HEK293 (cell line): Measurements from ENCODE around the gene STXBP3.
A peak's percentile ranks its signal among the peaks of the same experiment; 100 is the strongest.

Experiments
- CTCF ChIA-PET: fragments of 350-600 bp; formaldehyde crosslinking; extraction: SDS; loops from one replicate; lab custom pipeline; 2021; ENCODE audit warnings: antibody characterized with exemption; lab: Yijun Ruan, JAX
- POLR2A ChIA-PET: fragments of 300-600 bp; formaldehyde crosslinking; extraction: SDS; loops from one replicate; lab custom pipeline; 2020; ENCODE audit warnings: antibody characterized with exemption, inconsistent platforms; lab: Yijun Ruan, JAX
- H3K27ac ChIP-seq: fragments of 200-500 bp; sonication (Bioruptor generic); 2 replicates; pipeline ENCODE4 v1.5.1; 2014; ENCODE audit warnings: low read depth, low read length, control low read depth, inconsistent platforms; ENCODE audit errors: extremely low read depth
- H3K36me3 ChIP-seq, 2 experiments: fragments of 200-500 bp in 1 of 2; sonication (Bioruptor generic) in 1 of 2; 1 replicate in 1 of 2; 2 replicates in 1 of 2; pipeline ENCODE4 v1.5.1; 2014 to 2017; ENCODE audit warnings: inconsistent platforms in 2 of 2, low read length in 2 of 2; ENCODE audit not compliant: control insufficient read depth in 2 of 2, insufficient read depth in 1 of 2
- H3K4me1 ChIP-seq: fragments of 200-500 bp; sonication (Bioruptor generic); 2 replicates; pipeline ENCODE4 v1.5.1; 2014; ENCODE audit warnings: mild to moderate bottlenecking, low read length, inconsistent platforms; ENCODE audit not compliant: control insufficient read depth, insufficient read depth
- H3K4me3 ChIP-seq: 2 replicates; pipeline ENCODE4 v1.5.1; 2011; ENCODE audit warnings: low read depth, mild to moderate bottlenecking, control low read depth, low read length, moderate library complexity
- H3K9me3 ChIP-seq: fragments of 200-500 bp; sonication (Bioruptor generic); 2 replicates; pipeline ENCODE4 v1.5.1; 2014; ENCODE audit warnings: low read depth, low read length, inconsistent platforms; ENCODE audit not compliant: control insufficient read depth, insufficient read depth
- KLF9 ChIP-seq: fragments of 450-650 bp; formaldehyde crosslinking; IDR thresholded peaks from 2 replicates; pipeline ENCODE4 v1.5.1; 2016; ENCODE audit warnings: missing biosample characterization, missing genetic modification characterization, low read depth
- MZF1 ChIP-seq: fragments of 450-650 bp; formaldehyde crosslinking; IDR thresholded peaks from 2 replicates; pipeline ENCODE4 v1.5.1; 2017; ENCODE audit warnings: missing biosample characterization, missing genetic modification characterization, borderline replicate concordance
- ZBTB48 ChIP-seq: fragments of 450-650 bp; formaldehyde crosslinking; IDR thresholded peaks from 2 replicates; pipeline ENCODE4 v1.5.1; 2016; ENCODE audit warnings: missing biosample characterization, missing genetic modification characterization
- ZNF16 ChIP-seq: fragments of 450-650 bp; formaldehyde crosslinking; IDR thresholded peaks from 2 replicates; pipeline ENCODE4 v1.5.1; 2016; ENCODE audit warnings: low read depth, missing biosample characterization, missing genetic modification characterization
- ZNF214 ChIP-seq: fragments of 450-650 bp; formaldehyde crosslinking; IDR thresholded peaks from 2 replicates; pipeline ENCODE4 v1.5.1; 2017; ENCODE audit warnings: missing biosample characterization, mild to moderate bottlenecking, missing genetic modification characterization, borderline replicate concordance
- ZNF221 ChIP-seq: fragments of 450-650 bp; formaldehyde crosslinking; IDR thresholded peaks from 2 replicates; pipeline ENCODE4 v1.5.1; 2017; ENCODE audit warnings: missing biosample characterization, missing genetic modification characterization, borderline replicate concordance
- ZNF280C ChIP-seq: fragments of 450-650 bp; formaldehyde crosslinking; IDR thresholded peaks from 2 replicates; pipeline ENCODE4 v1.5.1; 2016; ENCODE audit warnings: missing biosample characterization, missing genetic modification characterization
- ZNF600 ChIP-seq: fragments of 450-650 bp; formaldehyde crosslinking; IDR thresholded peaks from 2 replicates; pipeline ENCODE4 v1.5.1; 2016; ENCODE audit warnings: missing biosample characterization, missing genetic modification characterization
- ZNF660 ChIP-seq: fragments of 450-650 bp; IDR thresholded peaks from 2 replicates; pipeline ENCODE4 v1.5.1; 2018; ENCODE audit warnings: missing biosample characterization, mild to moderate bottlenecking, missing genetic modification characterization
- ZNF664 ChIP-seq: fragments of 450-650 bp; formaldehyde crosslinking; IDR thresholded peaks from 2 replicates; pipeline ENCODE4 v1.5.1; 2016; ENCODE audit warnings: missing biosample characterization, missing genetic modification characterization
- ZNF747 ChIP-seq: fragments of 450-650 bp; formaldehyde crosslinking; IDR thresholded peaks from 2 replicates; pipeline ENCODE4 v1.5.1; 2016; ENCODE audit warnings: missing biosample characterization, missing genetic modification characterization
- ZNF785 ChIP-seq: fragments of 450-650 bp; formaldehyde crosslinking; IDR thresholded peaks from 2 replicates; pipeline ENCODE4 v1.5.1; 2016; ENCODE audit warnings: missing biosample characterization, missing genetic modification characterization
- TF ChIP-seq, protein P1 (sequence below): fragments of 450-650 bp; formaldehyde crosslinking; IDR thresholded peaks from 2 replicates; pipeline ENCODE4 v1.5.1; 2016; ENCODE audit warnings: missing biosample characterization, missing genetic modification characterization
- TF ChIP-seq, protein P2 (sequence below): fragments of 450-650 bp; formaldehyde crosslinking; conservative IDR thresholded peaks from 2 replicates; pipeline ENCODE4 v1.5.1; 2016; ENCODE audit warnings: low read depth, missing biosample characterization, missing genetic modification characterization
- TF ChIP-seq, protein P3 (sequence below): fragments of 450-650 bp; formaldehyde crosslinking; conservative IDR thresholded peaks from 2 replicates; pipeline ENCODE4 v1.5.1; 2016; ENCODE audit warnings: low read depth, missing biosample characterization, missing genetic modification characterization
- TF ChIP-seq, protein P4 (sequence below): fragments of 450-650 bp; IDR thresholded peaks from 2 replicates; pipeline ENCODE4 v1.5.1; 2018; ENCODE audit warnings: missing biosample characterization, mild to moderate bottlenecking, missing genetic modification characterization

The STXBP3 gene

DNA sequence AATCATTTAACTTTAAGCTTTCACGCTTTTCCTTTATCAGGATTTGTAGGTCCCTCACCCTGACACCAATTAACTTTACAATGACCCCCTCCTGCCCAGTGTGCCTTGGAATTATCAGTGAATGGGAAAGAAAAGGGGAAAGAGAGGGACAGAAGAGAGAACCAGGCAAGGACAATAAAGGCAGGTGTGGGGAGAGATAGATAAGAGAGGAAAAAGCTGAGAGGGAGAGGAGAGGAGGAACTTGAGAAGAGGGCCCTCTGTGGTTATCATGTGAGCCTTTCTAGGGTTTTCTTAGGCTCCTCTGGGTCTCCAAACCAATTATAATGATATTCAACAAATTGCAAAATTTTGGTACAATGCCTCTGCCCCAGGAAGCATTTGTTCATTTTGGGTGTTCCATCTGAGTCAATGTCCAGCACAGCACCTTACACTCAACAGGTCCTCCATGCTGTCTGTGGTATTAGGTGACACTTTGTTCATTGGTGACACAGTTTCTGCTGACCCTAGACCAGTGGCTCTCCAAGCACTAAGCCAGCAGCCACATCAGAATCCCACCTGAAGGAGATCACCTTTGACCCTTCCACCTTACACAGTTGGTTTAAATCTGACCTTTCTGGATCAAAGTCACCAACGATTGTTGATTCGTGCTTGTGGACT, 96.2 kb downstream of the STXBP3 start (continued):
- TF ChIP-seq ZNF214 (tag by site-specific recombination) (no peak), ZNF16 (tag by site-specific recombination) (no peak), KLF9 (tag by site-specific recombination) (no peak)

- H3K9me3 ChIP-seq: no peaks in the 10 kb centered on the region
- POLR2A ChIA-PET: no interaction called here
- no peak overlapping the region for H3K27ac ChIP-seq
- TF ChIP-seq, protein P1, sequence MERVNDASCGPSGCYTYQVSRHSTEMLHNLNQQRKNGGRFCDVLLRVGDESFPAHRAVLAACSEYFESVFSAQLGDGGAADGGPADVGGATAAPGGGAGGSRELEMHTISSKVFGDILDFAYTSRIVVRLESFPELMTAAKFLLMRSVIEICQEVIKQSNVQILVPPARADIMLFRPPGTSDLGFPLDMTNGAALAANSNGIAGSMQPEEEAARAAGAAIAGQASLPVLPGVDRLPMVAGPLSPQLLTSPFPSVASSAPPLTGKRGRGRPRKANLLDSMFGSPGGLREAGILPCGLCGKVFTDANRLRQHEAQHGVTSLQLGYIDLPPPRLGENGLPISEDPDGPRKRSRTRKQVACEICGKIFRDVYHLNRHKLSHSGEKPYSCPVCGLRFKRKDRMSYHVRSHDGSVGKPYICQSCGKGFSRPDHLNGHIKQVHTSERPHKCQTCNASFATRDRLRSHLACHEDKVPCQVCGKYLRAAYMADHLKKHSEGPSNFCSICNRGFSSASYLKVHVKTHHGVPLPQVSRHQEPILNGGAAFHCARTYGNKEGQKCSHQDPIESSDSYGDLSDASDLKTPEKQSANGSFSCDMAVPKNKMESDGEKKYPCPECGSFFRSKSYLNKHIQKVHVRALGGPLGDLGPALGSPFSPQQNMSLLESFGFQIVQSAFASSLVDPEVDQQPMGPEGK (tag by site-specific recombination): no peak
- TF ChIP-seq ZNF221: 0 out of 2 replicates have a peak, but pooled peaks have one; percentile 23
- peak; percentile 38; the same call in 1 of the 2 replicates for TF ChIP-seq ZNF660
- TF ChIP-seq ZNF600 (tag by site-specific recombination): no peak
- TF ChIP-seq, protein P2, sequence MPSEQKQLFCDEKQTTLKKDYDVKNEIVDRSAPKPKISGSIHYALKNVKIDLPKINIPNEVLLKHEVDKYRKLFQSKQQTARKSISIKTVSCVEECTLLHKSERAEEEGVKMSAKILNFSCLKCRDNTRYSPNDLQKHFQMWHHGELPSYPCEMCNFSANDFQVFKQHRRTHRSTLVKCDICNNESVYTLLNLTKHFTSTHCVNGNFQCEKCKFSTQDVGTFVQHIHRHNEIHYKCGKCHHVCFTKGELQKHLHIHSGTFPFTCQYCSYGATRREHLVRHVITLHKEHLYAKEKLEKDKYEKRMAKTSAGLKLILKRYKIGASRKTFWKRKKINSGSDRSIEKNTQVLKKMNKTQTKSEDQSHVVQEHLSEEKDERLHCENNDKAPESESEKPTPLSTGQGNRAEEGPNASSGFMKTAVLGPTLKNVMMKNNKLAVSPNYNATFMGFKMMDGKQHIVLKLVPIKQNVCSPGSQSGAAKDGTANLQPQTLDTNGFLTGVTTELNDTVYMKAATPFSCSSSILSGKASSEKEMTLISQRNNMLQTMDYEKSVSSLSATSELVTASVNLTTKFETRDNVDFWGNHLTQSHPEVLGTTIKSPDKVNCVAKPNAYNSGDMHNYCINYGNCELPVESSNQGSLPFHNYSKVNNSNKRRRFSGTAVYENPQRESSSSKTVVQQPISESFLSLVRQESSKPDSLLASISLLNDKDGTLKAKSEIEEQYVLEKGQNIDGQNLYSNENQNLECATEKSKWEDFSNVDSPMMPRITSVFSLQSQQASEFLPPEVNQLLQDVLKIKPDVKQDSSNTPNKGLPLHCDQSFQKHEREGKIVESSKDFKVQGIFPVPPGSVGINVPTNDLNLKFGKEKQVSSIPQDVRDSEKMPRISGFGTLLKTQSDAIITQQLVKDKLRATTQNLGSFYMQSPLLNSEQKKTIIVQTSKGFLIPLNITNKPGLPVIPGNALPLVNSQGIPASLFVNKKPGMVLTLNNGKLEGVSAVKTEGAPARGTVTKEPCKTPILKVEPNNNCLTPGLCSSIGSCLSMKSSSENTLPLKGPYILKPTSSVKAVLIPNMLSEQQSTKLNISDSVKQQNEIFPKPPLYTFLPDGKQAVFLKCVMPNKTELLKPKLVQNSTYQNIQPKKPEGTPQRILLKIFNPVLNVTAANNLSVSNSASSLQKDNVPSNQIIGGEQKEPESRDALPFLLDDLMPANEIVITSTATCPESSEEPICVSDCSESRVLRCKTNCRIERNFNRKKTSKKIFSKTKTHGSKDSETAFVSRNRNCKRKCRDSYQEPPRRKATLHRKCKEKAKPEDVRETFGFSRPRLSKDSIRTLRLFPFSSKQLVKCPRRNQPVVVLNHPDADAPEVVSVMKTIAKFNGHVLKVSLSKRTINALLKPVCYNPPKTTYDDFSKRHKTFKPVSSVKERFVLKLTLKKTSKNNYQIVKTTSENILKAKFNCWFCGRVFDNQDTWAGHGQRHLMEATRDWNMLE (tag by site-specific recombination): peak; percentile 24; the same call in 1 of the 2 replicates
- no peak for TF ChIP-seq ZNF280C (tag by site-specific recombination)
- peak; percentile 26; the same call in 1 of the 2 replicates for TF ChIP-seq ZNF664 (tag by site-specific recombination)
- TF ChIP-seq, protein P3, sequence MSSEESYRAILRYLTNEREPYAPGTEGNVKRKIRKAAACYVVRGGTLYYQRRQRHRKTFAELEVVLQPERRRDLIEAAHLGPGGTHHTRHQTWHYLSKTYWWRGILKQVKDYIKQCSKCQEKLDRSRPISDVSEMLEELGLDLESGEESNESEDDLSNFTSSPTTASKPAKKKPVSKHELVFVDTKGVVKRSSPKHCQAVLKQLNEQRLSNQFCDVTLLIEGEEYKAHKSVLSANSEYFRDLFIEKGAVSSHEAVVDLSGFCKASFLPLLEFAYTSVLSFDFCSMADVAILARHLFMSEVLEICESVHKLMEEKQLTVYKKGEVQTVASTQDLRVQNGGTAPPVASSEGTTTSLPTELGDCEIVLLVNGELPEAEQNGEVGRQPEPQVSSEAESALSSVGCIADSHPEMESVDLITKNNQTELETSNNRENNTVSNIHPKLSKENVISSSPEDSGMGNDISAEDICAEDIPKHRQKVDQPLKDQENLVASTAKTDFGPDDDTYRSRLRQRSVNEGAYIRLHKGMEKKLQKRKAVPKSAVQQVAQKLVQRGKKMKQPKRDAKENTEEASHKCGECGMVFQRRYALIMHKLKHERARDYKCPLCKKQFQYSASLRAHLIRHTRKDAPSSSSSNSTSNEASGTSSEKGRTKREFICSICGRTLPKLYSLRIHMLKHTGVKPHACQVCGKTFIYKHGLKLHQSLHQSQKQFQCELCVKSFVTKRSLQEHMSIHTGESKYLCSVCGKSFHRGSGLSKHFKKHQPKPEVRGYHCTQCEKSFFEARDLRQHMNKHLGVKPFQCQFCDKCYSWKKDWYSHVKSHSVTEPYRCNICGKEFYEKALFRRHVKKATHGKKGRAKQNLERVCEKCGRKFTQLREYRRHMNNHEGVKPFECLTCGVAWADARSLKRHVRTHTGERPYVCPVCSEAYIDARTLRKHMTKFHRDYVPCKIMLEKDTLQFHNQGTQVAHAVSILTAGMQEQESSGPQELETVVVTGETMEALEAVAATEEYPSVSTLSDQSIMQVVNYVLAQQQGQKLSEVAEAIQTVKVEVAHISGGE (tag by site-specific recombination): peak; percentile 81
- TF ChIP-seq, protein P4, sequence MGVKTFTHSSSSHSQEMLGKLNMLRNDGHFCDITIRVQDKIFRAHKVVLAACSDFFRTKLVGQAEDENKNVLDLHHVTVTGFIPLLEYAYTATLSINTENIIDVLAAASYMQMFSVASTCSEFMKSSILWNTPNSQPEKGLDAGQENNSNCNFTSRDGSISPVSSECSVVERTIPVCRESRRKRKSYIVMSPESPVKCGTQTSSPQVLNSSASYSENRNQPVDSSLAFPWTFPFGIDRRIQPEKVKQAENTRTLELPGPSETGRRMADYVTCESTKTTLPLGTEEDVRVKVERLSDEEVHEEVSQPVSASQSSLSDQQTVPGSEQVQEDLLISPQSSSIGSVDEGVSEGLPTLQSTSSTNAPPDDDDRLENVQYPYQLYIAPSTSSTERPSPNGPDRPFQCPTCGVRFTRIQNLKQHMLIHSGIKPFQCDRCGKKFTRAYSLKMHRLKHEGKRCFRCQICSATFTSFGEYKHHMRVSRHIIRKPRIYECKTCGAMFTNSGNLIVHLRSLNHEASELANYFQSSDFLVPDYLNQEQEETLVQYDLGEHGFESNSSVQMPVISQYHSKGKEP: peak; percentile 57; the same call in 1 of the 2 replicates
- TF ChIP-seq ZNF785 (tag by site-specific recombination): 0 out of 2 replicates have a peak, but pooled peaks have one; percentile 32
- 0 out of 2 replicates have a peak, but pooled peaks have one; percentile 40 for TF ChIP-seq ZBTB48 (tag by site-specific recombination)
- no peak for TF ChIP-seq ZNF747 (tag by site-specific recombination)
- TF ChIP-seq MZF1: peak; percentile 78; the same call in 1 of the 2 replicates
- no peaks in the 10 kb centered on the region for H3K4me1 ChIP-seq
- H3K36me3 ChIP-seq: no peaks in the 10 kb centered on the region
- no peak overlapping the region for H3K4me3 ChIP-seq
- CTCF ChIA-PET: interaction anchor here (0.7 to 4.6 kb wide), 2 partner anchors 16 to 135 kb away, joined by 3 to 30 read pairs; no protein-coding TSS in a partner anchor
Measured at GRCh38 chr1:108843390-108844137, 97.1 kb downstream of the STXBP3 start.
